Measurements from ENCODE around the gene ANKRD20A1.
"Not testable (repeated sequence)": the region's sequence is repeated elsewhere in the genome, so short reads cannot be mapped to it uniquely, and the experiment has no call there.

The ANKRD20A1 gene
- 0 to 0.09 (median 0) reads per million in 4 experiments for total RNA-seq

GRCh38 chr9:67858871-67859270, at the start of gene ANKRD20A1:
Gene ANKRD20A1 (plus strand): TSS chr9:67858931. CDS start chr9:67859427, 496 bp downstream.
- not testable (repeated sequence) for DNase-seq

- DNase-seq: not testable (repeated sequence)
These were observed 26.6 kb upstream of the ANKRD20A1 start for GRCh38 chr9:67832088-67832487.

All from effector CD8-positive, alpha-beta T cell (primary cell).